CD4-positive, alpha-beta memory T cell (primary cell): Measurements from ENCODE around the gene SHROOM2. TPM values are rescaled to one million over a fixed set of nuclear protein-coding genes. Genes with fewer than 3 reads are reported as not detected.

ENCODE experiments used
- CTCF ChIA-PET: fragments of 350-600 bp; sonication (Branson Sonifier 250); formaldehyde crosslinking; loops from one replicate; lab custom pipeline; 2021; ENCODE audit warnings: inconsistent platforms; ENCODE audit not compliant: partially characterized antibody; lab: Charles Lee
- POLR2A ChIA-PET: fragments of 350-600 bp; sonication (Branson Sonifier 250); formaldehyde crosslinking; loops from one replicate; lab custom pipeline; 2021; ENCODE audit not compliant: partially characterized antibody; lab: Charles Lee
- DNase-seq, 5 donors: peaks; one replicate each; pipeline versions ENCODE4 v3.0.0 to v3.0.0-alpha.2; 2020 to 2022; ENCODE audit warnings: mixed read lengths in 1 of 5
- H3K27ac ChIP-seq: one replicate; pipeline ENCODE4 v1.7.0; 2013; ENCODE audit warnings: low read depth, low read length
- H3K27me3 ChIP-seq: 2 replicates; pipeline ENCODE4 v1.7.0; 2013; ENCODE audit warnings: mild to moderate bottlenecking, low read length, moderate library complexity; ENCODE audit not compliant: insufficient read depth
- H3K36me3 ChIP-seq: 2 replicates; pipeline ENCODE4 v1.7.0; 2013; ENCODE audit warnings: mild to moderate bottlenecking, low read length, moderate library complexity; ENCODE audit not compliant: insufficient read depth
- H3K4me1 ChIP-seq: 2 replicates; pipeline ENCODE4 v1.7.0; 2013; ENCODE audit warnings: mild to moderate bottlenecking, low read length, moderate library complexity; ENCODE audit not compliant: insufficient read depth
- H3K4me3 ChIP-seq, 2 donors: one replicate each; pipeline ENCODE4 v1.7.0; 2013; ENCODE audit warnings: low read length in 2 of 2, mild to moderate bottlenecking in 1 of 2
- H3K9me3 ChIP-seq, 2 donors: one replicate each; pipeline ENCODE4 v1.7.0; 2013; ENCODE audit warnings: low read length in 2 of 2, control low read depth in 1 of 2; ENCODE audit not compliant: control insufficient read depth in 1 of 2
- H3K27ac Mint-ChIP-seq, 7 donors: one replicate each; pipeline ENCODE4 v1.8.0; 2020 to 2021; ENCODE audit warnings: mixed read lengths in 7 of 7, mild to moderate bottlenecking in 6 of 7, inconsistent platforms in 3 of 7, moderate library complexity in 3 of 7
- H3K27me3 Mint-ChIP-seq, 2 donors: one replicate each; pipeline ENCODE4 v1.8.0; 2020 to 2021; ENCODE audit warnings: mixed read lengths in 2 of 2
- H3K36me3 Mint-ChIP-seq, 2 donors: one replicate each; pipeline ENCODE4 v1.8.0; 2020 to 2021; ENCODE audit warnings: mixed read lengths in 2 of 2, inconsistent platforms in 1 of 2, mild to moderate bottlenecking in 1 of 2
- H3K4me1 Mint-ChIP-seq, 4 donors: one replicate each; pipeline ENCODE4 v1.8.0; 2020 to 2021; ENCODE audit warnings: mixed read lengths in 4 of 4, mild to moderate bottlenecking in 1 of 4
- H3K4me3 Mint-ChIP-seq, 8 donors: one replicate each; pipeline ENCODE4 v1.8.0; 2020 to 2021; ENCODE audit warnings: mixed read lengths in 8 of 8, mild to moderate bottlenecking in 7 of 8, moderate library complexity in 6 of 8, inconsistent platforms in 3 of 8
- H3K9me3 Mint-ChIP-seq, 8 donors: one replicate each; pipeline ENCODE4 v1.8.0; 2020 to 2021; ENCODE audit warnings: mixed read lengths in 8 of 8, mild to moderate bottlenecking in 5 of 8, inconsistent platforms in 3 of 8, moderate library complexity in 1 of 8
- intact Hi-C: fragments of 100-400 bp; cut with micrococcal nuclease; formaldehyde crosslinking; loops from one replicate; pipeline ENCODE4 v1.15.1; 2023
- polyA plus RNA-seq, 2 donors: library from polyadenylated mRNA; unstranded; fragments of 300-500 nt; fragmentation: Illumina TruSeq; gene quantifications; one replicate each; pipeline ENCODE4 v1.2.3, GENCODE V29; 2021
- total RNA-seq, 2 experiments: library from RNA; stranded (reverse); gene quantifications; one replicate each; pipeline ENCODE4 v1.2.3, GENCODE V29; 2021

Gene SHROOM2
- total and polyA plus RNA-seq, 4 experiments from 2014 or later, result not detected

DNA sequence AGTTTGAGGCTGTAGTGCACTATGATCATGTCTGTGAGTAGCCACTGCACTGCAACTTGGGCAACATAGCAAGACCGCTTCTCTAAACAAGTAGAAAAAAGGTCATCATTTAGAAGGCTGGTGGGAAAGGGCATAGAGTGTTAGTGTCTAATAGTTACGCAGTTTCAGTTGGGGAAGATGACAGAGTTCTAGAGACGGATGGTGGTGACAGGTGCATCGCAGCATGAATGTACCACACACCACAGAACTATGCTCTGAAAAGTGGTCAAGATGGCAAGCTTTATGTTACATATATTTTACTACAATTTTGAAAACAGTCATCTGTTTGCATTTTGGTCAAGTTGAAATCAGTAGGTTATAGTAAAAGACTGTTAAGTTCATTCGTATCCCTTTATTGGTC is 157.2 kb downstream of the SHROOM2 start:
- H3K4me3 Mint-ChIP-seq, result no peak overlapping the region
- H3K4me3 ChIP-seq, result no peak overlapping the region
- H3K4me1 ChIP-seq, result peaks cover 10% of the 10 kb centered on the region
- ChIA-PET POLR2A (no interaction called here), CTCF (no interaction called here)
- no peak for DNase-seq
- no peak overlapping the region for H3K27ac Mint-ChIP-seq
- peaks cover 3 to 11% of the 10 kb centered on the region in 2 donors for H3K27me3 Mint-ChIP-seq
- H3K27ac ChIP-seq, result no peak overlapping the region
- H3K9me3 Mint-ChIP-seq, result peaks cover 0 to 2% (median 0%) of the 10 kb centered on the region in 8 donors
- H3K9me3 ChIP-seq, result no peaks in the 10 kb centered on the region
- peaks cover 6 to 10% (median 6%) of the 10 kb centered on the region in 4 donors for H3K4me1 Mint-ChIP-seq
- H3K27me3 ChIP-seq, result no peaks in the 10 kb centered on the region
- no peaks in the 10 kb centered on the region for H3K36me3 Mint-ChIP-seq
- H3K36me3 ChIP-seq, result no peaks in the 10 kb centered on the region
- intact Hi-C loops, result no loop called here

DNA sequence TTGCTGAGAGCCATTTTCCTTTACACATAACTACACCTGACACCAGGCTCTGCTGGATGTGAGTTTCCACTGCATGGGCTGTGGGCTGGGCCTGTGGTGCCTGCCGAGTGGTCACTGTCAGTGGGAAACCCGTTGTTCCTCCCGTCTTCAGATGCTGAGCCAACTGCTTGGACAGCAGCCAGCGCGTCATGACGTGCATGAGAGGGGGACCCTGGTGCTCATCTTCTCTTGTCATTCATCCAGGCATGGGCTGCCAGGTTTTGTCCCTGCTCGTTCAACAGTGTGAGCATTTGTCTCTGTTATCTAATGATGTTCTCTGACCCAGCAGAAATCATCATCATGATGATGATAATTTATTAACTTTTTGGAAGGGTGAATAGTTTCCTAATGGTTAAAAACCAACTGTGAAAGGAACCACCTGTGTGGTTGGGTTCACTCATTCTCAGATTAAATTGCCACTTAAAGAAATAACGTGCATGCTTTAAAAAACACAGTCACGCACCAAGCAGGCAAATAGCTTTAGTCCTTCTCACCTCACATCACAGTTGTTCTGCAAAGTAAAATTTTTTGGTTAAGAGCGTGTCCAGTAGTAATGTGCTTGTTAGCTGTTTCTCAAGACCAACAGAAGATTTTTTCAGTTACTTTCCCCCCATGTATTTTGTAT is 161.0 kb downstream of the SHROOM2 start:
- ChIA-PET CTCF (no interaction called here), POLR2A (no interaction called here)
- H3K36me3 ChIP-seq, result no peaks in the 10 kb centered on the region
- Mint-ChIP-seq H3K4me3 (no peak overlapping the region), H3K4me1 (peaks cover 2 to 5% (median 2%) of the 10 kb centered on the region in 4 donors), H3K27me3 (peaks cover 0 to 12% of the 10 kb centered on the region in 2 donors), H3K9me3 (no peaks in the 10 kb centered on the region), H3K36me3 (no peaks in the 10 kb centered on the region), H3K27ac (no peak overlapping the region)
- no peak for DNase-seq
- H3K9me3 ChIP-seq, result no peaks in the 10 kb centered on the region
- H3K27me3 ChIP-seq, result no peaks in the 10 kb centered on the region
- intact Hi-C loops, result no loop called here
- H3K27ac ChIP-seq, result no peak overlapping the region
- peaks cover 3% of the 10 kb centered on the region for H3K4me1 ChIP-seq
- H3K4me3 ChIP-seq, result no peak overlapping the region

DNA sequence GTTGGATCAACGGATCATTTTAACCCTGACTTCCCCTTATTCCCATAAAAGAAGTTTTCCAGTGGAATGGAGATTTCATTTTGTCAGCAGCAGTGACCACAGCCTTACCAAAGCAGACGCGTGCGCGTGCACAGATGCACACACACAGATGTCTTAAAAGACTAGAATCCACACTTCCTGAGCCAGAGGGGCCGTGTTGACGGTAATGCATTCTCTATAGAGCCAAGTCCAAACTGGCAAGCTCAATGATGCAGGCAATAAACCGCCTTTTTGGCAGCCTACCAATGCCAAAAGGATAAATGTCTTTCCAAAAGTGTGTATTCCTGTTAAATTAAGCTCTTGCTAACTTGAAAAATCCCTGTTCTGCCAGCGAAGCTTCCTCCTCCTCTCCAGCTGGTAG is 162.2 kb downstream of the SHROOM2 start:
- Mint-ChIP-seq H3K27ac (no peak overlapping the region), H3K4me1 (no peaks in the 10 kb centered on the region), H3K27me3 (peaks cover 0 to 10% of the 10 kb centered on the region in 2 donors), H3K9me3 (peaks cover 0 to 2% (median 0%) of the 10 kb centered on the region in 8 donors), H3K4me3 (no peak overlapping the region), H3K36me3 (no peaks in the 10 kb centered on the region)
- intact Hi-C loops, result no loop called here
- DNase-seq, result no peak
- ChIA-PET POLR2A (no interaction called here), CTCF (no interaction called here)
- no peak overlapping the region for H3K27ac ChIP-seq
- no peaks in the 10 kb centered on the region for H3K4me1 ChIP-seq
- no peaks in the 10 kb centered on the region for H3K27me3 ChIP-seq
- H3K36me3 ChIP-seq, result no peaks in the 10 kb centered on the region
- no peak overlapping the region for H3K4me3 ChIP-seq
- no peaks in the 10 kb centered on the region for H3K9me3 ChIP-seq

DNA sequence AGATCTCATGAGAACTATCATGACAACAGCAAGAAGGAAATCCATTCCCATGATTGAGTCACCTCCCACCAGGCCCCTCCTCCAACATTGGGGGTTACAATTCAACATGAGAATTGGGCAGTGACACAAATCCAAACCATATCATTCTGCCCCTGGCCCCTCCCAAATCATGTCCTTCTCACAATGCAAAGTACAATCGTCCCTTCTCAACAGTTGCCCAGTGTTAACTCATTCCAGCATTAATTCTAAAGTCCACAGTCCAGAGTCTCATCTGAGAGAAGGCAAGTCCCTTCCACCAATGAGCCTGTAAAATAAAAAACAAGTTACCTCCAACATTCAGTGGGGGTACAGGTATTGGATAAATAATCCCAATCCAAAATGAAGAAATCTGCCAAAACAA is 166.1 kb downstream of the SHROOM2 start:
- no peak overlapping the region for H3K27ac ChIP-seq
- Mint-ChIP-seq H3K27me3 (peaks cover 0 to 8% of the 10 kb centered on the region in 2 donors), H3K4me3 (no peak overlapping the region), H3K27ac (no peak overlapping the region), H3K36me3 (no peaks in the 10 kb centered on the region), H3K9me3 (peaks cover 0 to 10% (median 0%) of the 10 kb centered on the region in 8 donors), H3K4me1 (no peaks in the 10 kb centered on the region)
- CTCF ChIA-PET, result no interaction called here
- H3K36me3 ChIP-seq, result no peaks in the 10 kb centered on the region
- DNase-seq, result no peak
- no peak overlapping the region for H3K4me3 ChIP-seq
- no peaks in the 10 kb centered on the region for H3K27me3 ChIP-seq
- H3K4me1 ChIP-seq, result no peaks in the 10 kb centered on the region
- POLR2A ChIA-PET, result no interaction called here
- H3K9me3 ChIP-seq, result no peaks in the 10 kb centered on the region
- intact Hi-C loops, result no loop called here

DNA sequence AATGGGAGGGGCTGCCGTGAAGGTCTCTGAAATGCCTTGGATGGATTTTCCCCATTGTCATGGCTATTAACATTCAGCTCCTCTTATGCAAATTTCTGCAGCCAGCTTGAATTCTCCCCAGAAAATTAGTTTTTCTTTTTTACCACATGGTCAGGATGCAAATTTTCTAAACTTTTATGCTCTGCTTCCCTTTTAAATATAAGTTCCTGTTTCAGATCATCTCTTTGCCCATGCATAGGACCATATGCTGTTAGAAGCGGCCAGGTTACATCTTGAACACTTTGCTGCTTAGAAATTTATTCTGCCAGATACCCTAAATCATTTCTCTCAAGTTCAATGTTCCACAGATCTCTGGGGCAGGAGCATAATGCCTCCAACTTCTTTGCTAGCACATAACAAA is 167.2 kb downstream of the SHROOM2 start:
- Histone ChIP-seq H3K4me3 (no peak overlapping the region), H3K4me1 (no peaks in the 10 kb centered on the region), H3K27ac (no peak overlapping the region), H3K9me3 (no peaks in the 10 kb centered on the region), H3K36me3 (no peaks in the 10 kb centered on the region), H3K27me3 (no peaks in the 10 kb centered on the region)
- ChIA-PET CTCF (no interaction called here), POLR2A (no interaction called here)
- Mint-ChIP-seq H3K36me3 (no peaks in the 10 kb centered on the region), H3K27me3 (peaks cover 2 to 6% of the 10 kb centered on the region in 2 donors), H3K27ac (no peak overlapping the region), H3K9me3 (peaks cover 0 to 10% (median 0%) of the 10 kb centered on the region in 8 donors), H3K4me3 (no peak overlapping the region), H3K4me1 (no peaks in the 10 kb centered on the region)
- no peak for DNase-seq
- intact Hi-C loops, result no loop called here

DNA sequence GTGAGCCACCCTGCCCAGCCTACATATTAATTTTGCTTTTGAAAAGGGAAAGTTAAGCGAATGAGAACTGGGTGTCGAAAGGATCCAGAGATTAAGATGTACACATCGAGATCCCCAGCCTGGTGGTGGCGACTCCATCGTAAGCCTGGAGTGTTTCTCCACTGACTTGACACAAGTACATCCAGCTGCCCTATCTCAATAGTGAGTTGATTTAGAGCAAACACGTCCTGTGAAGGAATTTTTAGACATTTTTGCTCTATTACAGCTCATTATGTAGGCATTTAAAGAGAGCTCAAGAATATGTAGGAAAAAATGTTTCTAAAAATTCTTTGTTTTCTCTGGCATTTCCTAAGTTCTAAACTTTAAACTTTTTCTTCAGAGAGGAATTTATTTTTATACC is 169.3 kb downstream of the SHROOM2 start:
- CTCF ChIA-PET, result no interaction called here
- POLR2A ChIA-PET, result no interaction called here
- no peaks in the 10 kb centered on the region for H3K4me1 ChIP-seq
- DNase-seq, result no peak
- Mint-ChIP-seq H3K4me1 (peaks cover 0 to 1% (median under 1%) of the 10 kb centered on the region in 4 donors), H3K36me3 (no peaks in the 10 kb centered on the region), H3K4me3 (no peak overlapping the region), H3K9me3 (peaks cover 0 to 10% (median 0%) of the 10 kb centered on the region in 8 donors), H3K27ac (no peak overlapping the region), H3K27me3 (peaks cover 2% of the 10 kb centered on the region in 2 donors)
- H3K4me3 ChIP-seq, result no peak overlapping the region
- no peaks in the 10 kb centered on the region for H3K36me3 ChIP-seq
- H3K9me3 ChIP-seq, result no peaks in the 10 kb centered on the region
- no peak overlapping the region for H3K27ac ChIP-seq
- intact Hi-C loops, result no loop called here
- no peaks in the 10 kb centered on the region for H3K27me3 ChIP-seq

DNA sequence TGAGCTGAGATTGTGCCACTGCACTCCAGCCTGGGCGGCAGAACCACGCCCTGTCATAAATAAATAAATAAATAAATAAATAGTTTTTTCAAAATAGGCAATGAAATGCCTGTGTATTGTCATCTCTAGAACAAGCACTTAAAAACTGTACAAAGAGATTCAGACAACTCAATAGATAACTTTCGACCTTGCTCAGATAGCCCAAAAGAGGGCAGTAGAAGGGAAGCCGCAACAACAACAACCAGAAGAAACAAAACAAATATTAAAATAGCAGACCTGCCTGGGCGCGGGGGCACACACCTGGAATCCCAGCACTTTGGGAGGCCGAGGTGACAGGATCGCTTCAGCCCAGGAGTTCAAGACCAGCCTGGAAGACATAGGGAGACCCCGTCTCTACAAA is 171.5 kb downstream of the SHROOM2 start:
- Mint-ChIP-seq H3K27ac (no peak overlapping the region), H3K36me3 (no peaks in the 10 kb centered on the region), H3K9me3 (peaks cover 0 to 8% (median 0%) of the 10 kb centered on the region in 8 donors), H3K4me3 (no peak overlapping the region), H3K27me3 (peaks cover 2 to 6% of the 10 kb centered on the region in 2 donors), H3K4me1 (peaks cover 0 to 1% (median under 1%) of the 10 kb centered on the region in 4 donors)
- ChIA-PET POLR2A (no interaction called here), CTCF (no interaction called here)
- no peak for DNase-seq
- intact Hi-C loops, result no loop called here
- H3K9me3 ChIP-seq, result no peaks in the 10 kb centered on the region
- H3K27ac ChIP-seq, result no peak overlapping the region
- H3K36me3 ChIP-seq, result no peaks in the 10 kb centered on the region
- H3K4me3 ChIP-seq, result no peak overlapping the region
- no peaks in the 10 kb centered on the region for H3K27me3 ChIP-seq
- no peaks in the 10 kb centered on the region for H3K4me1 ChIP-seq
